ENCODE data around the gene PCK1. TPM values are rescaled to one million over a fixed set of nuclear protein-coding genes. Genes with fewer than 3 reads are reported as not detected.

PCK1 gene
- total and polyA plus RNA-seq, 2 donors from 2014 or later = 29.7 to 551 TPM

- H3K9me3 ChIP-seq (ENCODE audit: control insufficient read depth in 2 of 3, insufficient read depth in 1 of 3, low read length in 3 of 3) = no peaks in the 10 kb centered on the region
- DNase-seq = no peak
- no peak overlapping the region for H3K27ac ChIP-seq (ENCODE audit: low read depth in 2 of 2, low read length in 2 of 2)
- peaks cover 9 to 12% (median 11%) of the 10 kb centered on the region in 3 donors for H3K4me1 ChIP-seq (ENCODE audit: control insufficient read depth in 2 of 3, insufficient read depth in 2 of 3, low read depth in 1 of 3, low read length in 3 of 3)
- H3K4me3 ChIP-seq (ENCODE audit: low read length in 3 of 3) = no peak overlapping the region
- H3K27me3 ChIP-seq (ENCODE audit: control insufficient read depth, insufficient read depth, low read length) = no peaks in the 10 kb centered on the region
- H3K9ac ChIP-seq (ENCODE audit: low read length in 3 of 3) = no peak overlapping the region
- intact Hi-C loops (cut with DNase I) = no loop called here
- TF ChIP-seq CTCF (IDR thresholded peaks at IDR 0.05; ENCODE audit: borderline replicate concordance, extremely low read depth, insufficient read depth) = no peak
- FAIRE-seq = no peak
- no peaks in the 10 kb centered on the region for H3K36me3 ChIP-seq (ENCODE audit: control insufficient read depth in 2 of 3, insufficient read depth in 3 of 3, low read length in 3 of 3)
These were observed 11.0 kb downstream of the PCK1 start for GRCh38 chr20:57571782-57572416.

- FAIRE-seq (no peak), DNase-seq (peak in 2 of 5 donors; percentile 64 to 72)
- no peak overlapping the region for H3K27ac ChIP-seq (ENCODE audit: low read depth in 2 of 2, low read length in 2 of 2)
- peaks cover 9 to 15% (median 12%) of the 10 kb centered on the region in 3 donors for H3K4me1 ChIP-seq (ENCODE audit: control insufficient read depth in 2 of 3, insufficient read depth in 2 of 3, low read depth in 1 of 3, low read length in 3 of 3)
- no peak overlapping the region for H3K9ac ChIP-seq (ENCODE audit: low read length in 3 of 3)
- no peak for TF ChIP-seq CTCF (IDR thresholded peaks at IDR 0.05; ENCODE audit: borderline replicate concordance, extremely low read depth, insufficient read depth)
- H3K36me3 ChIP-seq (ENCODE audit: control insufficient read depth in 2 of 3, insufficient read depth in 3 of 3, low read length in 3 of 3) = no peaks in the 10 kb centered on the region
- intact Hi-C loops (cut with DNase I) = no loop called here
- H3K9me3 ChIP-seq (ENCODE audit: control insufficient read depth in 2 of 3, insufficient read depth in 1 of 3, low read length in 3 of 3) = no peaks in the 10 kb centered on the region
- no peak overlapping the region for H3K4me3 ChIP-seq (ENCODE audit: low read length in 3 of 3)
- H3K27me3 ChIP-seq (ENCODE audit: control insufficient read depth, insufficient read depth, low read length) = no peaks in the 10 kb centered on the region
These were observed 12.3 kb downstream of the PCK1 start for GRCh38 chr20:57573242-57573641.

- Histone ChIP-seq H3K9ac (ENCODE audit: low read length in 3 of 3) (no peak overlapping the region), H3K27me3 (ENCODE audit: control insufficient read depth, insufficient read depth, low read length) (no peaks in the 10 kb centered on the region), H3K4me3 (ENCODE audit: low read length in 3 of 3) (no peak overlapping the region), H3K9me3 (ENCODE audit: control insufficient read depth in 2 of 3, insufficient read depth in 1 of 3, low read length in 3 of 3) (no peaks in the 10 kb centered on the region), H3K36me3 (ENCODE audit: control insufficient read depth in 2 of 3, insufficient read depth in 3 of 3, low read length in 3 of 3) (no peaks in the 10 kb centered on the region), H3K27ac (ENCODE audit: low read depth in 2 of 2, low read length in 2 of 2) (no peak overlapping the region), H3K4me1 (ENCODE audit: control insufficient read depth in 2 of 3, insufficient read depth in 2 of 3, low read depth in 1 of 3, low read length in 3 of 3) (peaks cover 9 to 16% (median 12%) of the 10 kb centered on the region in 3 donors)
- TF ChIP-seq CTCF (IDR thresholded peaks at IDR 0.05; ENCODE audit: borderline replicate concordance, extremely low read depth, insufficient read depth) = no peak
- DNase-seq = no peak
- FAIRE-seq = no peak
- intact Hi-C loops (cut with DNase I) = no loop called here
These were observed 13.0 kb downstream of the PCK1 start for GRCh38 chr20:57573894-57574293.

- Histone ChIP-seq H3K27ac (ENCODE audit: low read depth in 2 of 2, low read length in 2 of 2) (no peak overlapping the region), H3K9me3 (ENCODE audit: control insufficient read depth in 2 of 3, insufficient read depth in 1 of 3, low read length in 3 of 3) (no peaks in the 10 kb centered on the region), H3K4me1 (ENCODE audit: control insufficient read depth in 2 of 3, insufficient read depth in 2 of 3, low read depth in 1 of 3, low read length in 3 of 3) (peaks cover 9 to 18% (median 16%) of the 10 kb centered on the region in 3 donors), H3K9ac (ENCODE audit: low read length in 3 of 3) (no peak overlapping the region), H3K27me3 (ENCODE audit: control insufficient read depth, insufficient read depth, low read length) (no peaks in the 10 kb centered on the region), H3K36me3 (ENCODE audit: control insufficient read depth in 2 of 3, insufficient read depth in 3 of 3, low read length in 3 of 3) (no peaks in the 10 kb centered on the region), H3K4me3 (ENCODE audit: low read length in 3 of 3) (no peak overlapping the region)
- intact Hi-C loops (cut with DNase I) = no loop called here
- FAIRE-seq (no peak), DNase-seq (no peak)
- TF ChIP-seq CTCF (IDR thresholded peaks at IDR 0.05; ENCODE audit: borderline replicate concordance, extremely low read depth, insufficient read depth) = no peak
These were observed 14.0 kb downstream of the PCK1 start for GRCh38 chr20:57574954-57575353.

All from kidney (tissue), 14 donors.